Eye (tissue), 1 donor: ENCODE measurements around the gene CCDC88C.

Experiments
- DNase-seq: peaks from one replicate; pipeline ENCODE4 v3.0.0-alpha.2; 2015

CCDC88C gene

DNA sequence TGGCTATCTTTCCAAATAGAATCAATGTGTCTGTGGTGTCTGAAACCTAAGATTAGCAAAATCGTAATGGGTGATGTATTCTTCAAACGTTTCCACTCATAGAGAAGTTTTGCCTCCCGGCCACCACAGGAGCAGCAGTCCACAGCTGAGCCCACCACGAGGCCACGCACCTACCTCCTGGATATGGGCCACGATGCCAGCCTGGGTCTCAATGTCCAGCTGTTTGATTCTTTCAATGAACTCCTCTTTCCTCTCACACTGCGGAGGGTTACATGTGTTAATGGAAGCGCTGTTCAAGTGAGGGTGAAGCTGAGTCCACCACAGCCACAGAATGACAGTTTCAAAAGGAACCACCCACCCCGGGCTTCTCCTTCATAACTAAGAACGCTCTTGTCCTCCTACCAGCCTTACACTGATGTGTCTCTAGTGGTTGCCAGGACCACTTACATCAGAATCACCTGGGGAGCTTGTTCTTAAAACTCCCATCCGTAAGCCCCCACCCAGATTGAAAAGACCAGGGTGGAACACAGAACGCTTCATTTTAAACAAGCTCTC is 75.3 kb downstream of the CCDC88C start:
- DNase-seq = no peak

GRCh38 chr14:91341751-91342154 is 75.9 kb downstream of the CCDC88C start:
- DNase-seq = no peak

DNA sequence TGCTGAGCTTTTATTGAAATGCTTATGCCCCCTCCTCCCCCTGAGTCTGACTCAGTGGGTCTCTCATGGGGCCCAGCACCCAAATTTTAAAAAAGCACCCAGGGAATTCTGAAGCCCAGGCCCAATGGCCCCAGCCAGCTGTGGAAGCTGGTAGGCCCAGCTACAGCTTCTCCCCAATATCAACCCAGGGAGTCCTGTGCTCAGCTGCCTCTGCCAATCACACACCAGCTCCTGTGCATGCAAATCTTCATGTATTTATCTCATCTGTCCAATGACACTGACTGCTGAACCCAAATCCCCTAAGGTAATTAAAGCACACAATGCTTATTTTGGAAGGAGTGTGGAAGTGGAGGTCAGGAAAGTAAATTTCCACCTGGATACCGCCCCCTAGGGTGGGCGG is 76.3 kb downstream of the CCDC88C start:
- DNase-seq = no peak

DNA sequence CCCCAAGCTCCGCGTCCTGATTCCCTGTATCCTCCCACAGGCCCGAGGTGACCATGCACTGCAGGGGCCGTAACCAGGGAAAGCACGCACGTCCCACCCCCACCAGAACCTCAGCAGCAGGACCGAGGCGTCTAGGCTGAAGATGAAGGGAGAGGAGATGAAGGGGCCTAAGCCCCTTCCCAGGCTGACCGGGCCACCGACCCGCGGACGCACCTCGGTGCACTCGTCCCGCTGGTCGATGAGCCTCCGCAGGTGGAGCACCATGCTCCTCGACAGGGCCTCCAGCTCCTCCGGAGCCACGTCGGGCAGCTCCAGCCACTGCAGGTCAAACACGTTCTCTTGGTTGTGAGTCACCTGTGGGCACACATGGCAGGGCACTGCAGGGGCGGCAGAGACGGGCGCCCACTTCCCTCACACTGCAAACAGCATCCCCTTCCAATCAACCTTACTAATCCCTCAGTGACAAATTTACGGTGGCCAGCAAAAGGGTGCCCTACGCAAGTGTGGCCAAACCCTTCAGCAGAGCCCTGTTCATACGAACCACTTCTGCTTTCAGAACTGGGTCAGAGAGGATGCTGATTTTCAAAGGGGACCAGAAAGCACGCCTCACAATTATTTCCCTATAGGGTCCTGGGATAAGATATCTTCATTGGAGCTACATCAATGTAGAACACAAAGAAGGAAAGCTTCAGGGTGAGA is 77.8 kb downstream of the CCDC88C start:
- DNase-seq = no peak

DNA sequence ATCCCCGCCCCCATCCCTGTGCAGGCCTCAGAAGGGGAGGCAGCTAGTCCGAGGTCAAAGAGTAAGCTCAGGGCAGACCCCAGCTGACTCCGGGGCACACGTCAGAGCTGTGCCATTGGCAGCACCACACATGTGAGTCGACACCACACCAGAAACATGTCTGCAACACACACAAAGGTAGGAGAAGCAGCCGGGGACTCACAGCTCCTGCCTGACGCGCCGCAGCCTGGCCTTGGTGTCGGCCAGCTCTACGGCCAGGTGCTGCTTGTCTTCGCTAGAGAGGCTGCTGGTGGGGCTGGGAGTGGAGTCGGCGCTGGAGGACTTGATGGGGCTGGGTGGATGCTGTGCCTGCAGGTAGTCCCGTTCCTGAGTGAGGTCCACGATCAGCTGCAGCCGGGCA is 78.5 kb downstream of the CCDC88C start:
- DNase-seq = no peak

DNA sequence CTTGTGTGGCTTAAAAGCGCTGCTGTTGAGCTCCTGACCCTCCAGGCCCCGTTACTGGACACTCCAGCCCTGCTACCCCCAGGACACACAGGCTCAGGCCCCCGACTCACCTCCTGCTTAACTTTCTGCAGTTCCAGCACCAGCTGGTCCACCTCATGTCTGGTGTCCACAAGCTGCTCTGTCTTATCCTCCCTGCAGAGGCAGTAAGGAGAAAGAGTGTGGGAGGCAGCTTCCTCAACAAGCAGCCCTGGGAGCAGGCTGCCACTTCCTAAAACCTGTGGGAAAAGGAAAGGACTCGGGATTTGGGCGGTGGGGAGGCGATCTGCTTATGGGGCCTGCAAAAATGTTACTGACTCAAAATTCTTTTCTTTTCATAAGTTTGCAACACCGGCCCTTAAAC is 79.2 kb downstream of the CCDC88C start:
- DNase-seq = no peak

DNA sequence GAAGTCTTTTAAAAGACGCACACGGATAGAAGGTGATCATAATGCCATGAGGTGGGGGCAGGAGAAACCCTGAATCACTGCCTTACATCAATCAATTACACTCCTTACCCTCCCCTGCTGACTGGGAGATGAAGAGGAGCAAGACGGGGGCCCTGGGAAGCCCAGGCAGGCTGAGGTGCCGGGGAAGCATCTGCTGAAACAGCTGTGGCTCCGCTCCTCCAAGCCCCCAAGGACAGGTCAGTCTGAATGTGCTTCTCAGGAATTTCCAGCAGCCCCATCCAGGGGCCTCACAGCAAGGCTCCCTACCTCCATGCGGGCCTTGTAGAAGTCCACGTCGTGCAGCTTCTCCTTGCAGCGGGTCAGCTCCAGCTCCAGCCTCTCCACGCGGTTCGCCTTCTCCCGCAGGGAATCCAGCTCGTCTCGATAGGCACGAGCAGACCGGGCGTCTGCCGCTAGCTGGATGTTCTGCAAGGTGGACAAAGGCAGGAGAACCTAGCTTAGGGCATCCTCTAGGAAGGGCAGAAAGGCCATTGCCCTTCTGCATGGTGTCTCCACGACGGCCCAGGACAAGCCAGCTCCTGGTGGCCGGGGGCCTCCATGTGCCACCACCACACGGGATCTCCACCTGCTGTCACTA is 79.8 kb downstream of the CCDC88C start:
- DNase-seq = peak; percentile 54

- DNase-seq = no peak
Measured at GRCh38 chr14:91336093-91336450, 81.5 kb downstream of the CCDC88C start.

- no peak for DNase-seq
Measured at GRCh38 chr14:91335191-91336092, 82.2 kb downstream of the CCDC88C start.

DNA sequence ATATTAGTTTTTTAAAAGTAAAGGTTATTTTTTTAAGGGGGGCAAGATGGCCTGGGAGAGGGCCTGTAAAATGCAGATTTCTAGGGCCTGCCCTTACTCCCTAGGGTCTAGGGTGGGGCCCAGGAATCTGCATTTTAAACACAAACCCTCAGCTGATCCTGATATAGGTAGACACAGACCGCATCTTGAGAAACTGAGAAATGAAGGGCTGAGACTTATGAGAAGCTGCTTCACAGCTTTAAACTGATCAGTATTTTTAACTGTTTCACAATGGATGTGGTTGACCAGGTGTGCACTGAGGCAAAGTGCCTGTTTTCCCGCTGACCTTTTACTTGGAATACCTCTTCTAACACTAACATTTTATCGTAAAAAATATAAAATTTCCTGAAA is 84.0 kb downstream of the CCDC88C start:
- DNase-seq = no peak

GRCh38 chr14:91332986-91333649 is 84.5 kb downstream of the CCDC88C start:
- DNase-seq = peak; percentile 77

DNA sequence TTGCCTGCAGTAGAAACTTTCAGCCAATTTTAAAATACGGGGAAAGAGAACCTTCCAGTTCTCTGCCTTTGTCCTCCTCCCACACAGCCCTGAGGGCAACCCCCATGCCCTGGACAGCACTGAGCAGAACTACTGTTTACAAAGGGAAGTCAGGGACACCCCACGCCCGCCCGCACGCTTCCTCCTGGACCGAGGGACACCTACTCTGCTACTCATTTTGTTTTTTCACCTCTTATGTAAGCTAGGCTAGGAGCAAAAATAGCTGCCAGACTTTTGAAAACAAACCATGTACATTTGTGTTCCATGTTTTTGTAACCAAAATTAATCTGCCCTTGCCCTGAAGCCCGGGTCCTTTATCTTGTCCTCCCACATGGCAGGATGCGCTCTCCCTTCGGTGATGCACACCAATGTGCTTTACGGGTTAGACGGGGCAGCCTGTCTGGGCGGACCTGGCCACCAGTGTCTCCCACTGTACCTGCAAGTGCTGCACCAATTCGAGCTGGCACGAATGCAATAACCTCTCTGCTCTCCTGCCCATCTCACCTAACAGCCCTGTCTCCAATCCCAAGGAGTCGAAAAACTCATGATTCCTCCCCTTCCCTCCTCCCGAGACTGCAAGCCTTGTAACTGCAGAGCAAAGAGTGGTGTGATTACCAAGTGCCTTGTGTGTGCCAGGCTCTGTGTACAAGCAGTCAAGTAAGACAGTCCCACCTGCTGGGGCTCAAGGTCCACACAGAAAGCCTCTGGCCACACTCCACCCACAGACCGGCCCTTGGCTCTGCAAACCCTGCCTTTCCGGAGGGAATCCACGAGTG is 85.2 kb downstream of the CCDC88C start:
- no peak for DNase-seq

GRCh38 chr14:91331721-91332120 is 85.9 kb downstream of the CCDC88C start:
- DNase-seq = no peak

DNA sequence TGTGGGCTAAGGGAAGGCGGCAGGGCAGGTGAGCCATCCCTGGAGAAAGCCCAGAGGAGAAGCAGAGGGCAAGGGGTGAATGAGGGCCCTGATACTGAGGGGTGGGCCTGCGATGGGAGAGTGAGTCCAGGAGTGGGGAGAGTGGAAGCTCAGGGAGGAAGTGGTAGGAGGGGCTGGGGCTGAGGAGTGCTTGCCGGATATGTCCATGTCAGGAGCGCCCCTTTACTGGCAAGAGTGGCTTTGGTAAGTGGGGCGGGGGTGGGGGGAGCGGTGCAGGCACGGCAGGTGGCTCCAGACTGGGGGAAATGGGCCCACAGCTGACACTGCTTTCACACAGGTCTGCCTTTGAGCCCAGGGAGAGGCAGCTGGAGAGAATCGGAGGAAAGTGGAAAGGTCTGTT is 86.8 kb downstream of the CCDC88C start:
- DNase-seq = no peak

DNA sequence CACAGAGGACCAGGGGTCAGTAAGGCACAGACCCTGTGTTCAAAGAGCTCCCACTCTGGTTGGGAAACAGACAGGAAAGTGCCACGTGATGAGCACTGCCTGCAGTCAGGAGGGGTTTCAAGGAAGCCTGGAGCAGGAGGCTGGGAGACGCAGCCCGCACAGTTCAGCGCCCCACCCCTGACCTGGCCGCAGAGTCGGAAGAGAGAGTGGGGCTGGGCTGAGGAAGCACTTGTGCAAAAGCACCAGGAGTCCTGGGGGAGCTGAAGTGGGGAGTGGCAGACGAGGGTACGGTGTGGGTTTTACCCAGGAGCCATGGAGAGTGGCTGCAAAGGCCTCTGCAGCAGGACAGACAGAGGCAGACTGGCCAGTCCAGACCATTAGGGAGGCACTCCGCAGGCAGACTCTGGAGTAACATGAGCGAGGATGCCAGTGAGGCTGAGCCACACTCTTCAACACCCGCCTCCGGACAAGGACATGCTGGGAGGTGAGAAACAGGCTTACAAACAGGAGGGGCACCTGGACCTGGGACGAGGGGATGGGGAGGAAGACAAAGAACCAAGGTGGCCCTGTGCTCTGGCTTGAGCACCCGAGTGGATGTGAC is 87.4 kb downstream of the CCDC88C start:
- peak; percentile 21 for DNase-seq

- DNase-seq = peak; percentile 36
Measured at GRCh38 chr14:91329486-91330014, 88.1 kb downstream of the CCDC88C start.

- no peak for DNase-seq
Measured at GRCh38 chr14:91328313-91329050, 89.1 kb downstream of the CCDC88C start.

GRCh38 chr14:91327661-91328312 is 89.8 kb downstream of the CCDC88C start:
- no peak for DNase-seq

- no peak for DNase-seq
Measured at GRCh38 chr14:91327250-91327595, 90.4 kb downstream of the CCDC88C start.
